A673 (cell line): ENCODE results near the gene PM20D1. TPM values are rescaled to one million over a fixed set of nuclear protein-coding genes. Genes with fewer than 3 reads are reported as not detected.

Source experiments
- BruUV-seq: library from RNA; stranded (reverse); fragments of 400-500 nt; replicated peaks from 2 replicates; lab custom pipeline; 2021; lab: Mats Ljungman, UMichigan
- CTCF ChIA-PET: fragments of 300-600 bp; sonication (Branson Sonifier 250); formaldehyde crosslinking; loops from one replicate; lab custom pipeline; 2022; ENCODE audit warnings: antibody characterized with exemption; lab: Charles Lee
- POLR2A ChIA-PET: fragments of 300-600 bp; sonication (Branson Sonifier 250); formaldehyde crosslinking; loops from one replicate; lab custom pipeline; 2022; ENCODE audit warnings: antibody characterized with exemption; ENCODE audit not compliant: low non-redundant PET; lab: Charles Lee
- DNase-seq: peaks from one replicate; pipeline ENCODE4 v3.0.0-alpha.2; 2015; ENCODE audit warnings: low spot score
- H3K27ac ChIP-seq: fragments of 200-600 bp; sonication (generic); 2 replicates; pipeline ENCODE4 v1.5.1; 2016; ENCODE audit warnings: mixed run types, low read depth, mild to moderate bottlenecking, mixed read lengths, antibody characterized with exemption, low read length; ENCODE audit not compliant: poor library complexity, severe bottlenecking
- H3K27me3 ChIP-seq: fragments of 200-600 bp; sonication (generic); replicated peaks from 2 replicates; pipeline ENCODE4 v1.6.1; 2017; ENCODE audit warnings: mixed run types, low read depth, mild to moderate bottlenecking, mixed read lengths, antibody characterized with exemption, low read length; ENCODE audit not compliant: insufficient read depth, poor library complexity
- H3K36me3 ChIP-seq: fragments of 200-600 bp; sonication (generic); 2 replicates; pipeline ENCODE4 v1.6.1; 2016; ENCODE audit warnings: mixed run types, mild to moderate bottlenecking, mixed read lengths, antibody characterized with exemption, low read length; ENCODE audit not compliant: insufficient read depth, poor library complexity, severe bottlenecking
- H3K4me1 ChIP-seq: fragments of 200-600 bp; sonication (generic); 2 replicates; pipeline ENCODE4 v1.6.1; 2017; ENCODE audit warnings: mixed run types, mild to moderate bottlenecking, mixed read lengths, antibody characterized with exemption, low read length; ENCODE audit not compliant: insufficient read depth, poor library complexity, severe bottlenecking
- H3K4me3 ChIP-seq: fragments of 200-600 bp; sonication (generic); 2 replicates; pipeline ENCODE4 v1.5.1; 2016; ENCODE audit warnings: low read depth, mixed run types, mild to moderate bottlenecking, mixed read lengths, low read length; ENCODE audit not compliant: poor library complexity, severe bottlenecking
- H3K9me3 ChIP-seq: fragments of 200-600 bp; sonication (generic); 2 replicates; pipeline ENCODE4 v1.6.1; 2016; ENCODE audit warnings: mixed run types, low read depth, mild to moderate bottlenecking, mixed read lengths, antibody characterized with exemption, low read length; ENCODE audit not compliant: poor library complexity, severe bottlenecking
- EZH2 ChIP-seq: fragments of 200-600 bp; sonication (generic); IDR thresholded peaks from 2 replicates; pipeline ENCODE4 v1.6.1; 2017; ENCODE audit warnings: borderline replicate concordance, low read depth, mild to moderate bottlenecking, mixed read lengths, antibody characterized with exemption, low read length; ENCODE audit not compliant: poor library complexity, severe bottlenecking
- intact Hi-C: fragments of 100-400 bp; cut with micrococcal nuclease; formaldehyde crosslinking; loops from one replicate; pipeline ENCODE4 v1.10.0; 2022; ENCODE audit not compliant: unreplicated experiment
- total RNA-seq: library from RNA; stranded (reverse); gene quantifications from 2 replicates; pipeline ENCODE4 v1.2.3, GENCODE V29; 2021
- TF ChIP-seq, protein P1 (sequence below): fragments of 300-800, 200-600 bp; sonication (generic); conservative IDR thresholded peaks from 2 replicates; pipeline ENCODE4 v1.5.1; 2017; ENCODE audit warnings: low read depth, mild to moderate bottlenecking, antibody characterized with exemption, low read length, moderate library complexity, mixed read lengths

The PM20D1 gene
- total RNA-seq, 1 experiment from 2014 or later: not detected

DNA sequence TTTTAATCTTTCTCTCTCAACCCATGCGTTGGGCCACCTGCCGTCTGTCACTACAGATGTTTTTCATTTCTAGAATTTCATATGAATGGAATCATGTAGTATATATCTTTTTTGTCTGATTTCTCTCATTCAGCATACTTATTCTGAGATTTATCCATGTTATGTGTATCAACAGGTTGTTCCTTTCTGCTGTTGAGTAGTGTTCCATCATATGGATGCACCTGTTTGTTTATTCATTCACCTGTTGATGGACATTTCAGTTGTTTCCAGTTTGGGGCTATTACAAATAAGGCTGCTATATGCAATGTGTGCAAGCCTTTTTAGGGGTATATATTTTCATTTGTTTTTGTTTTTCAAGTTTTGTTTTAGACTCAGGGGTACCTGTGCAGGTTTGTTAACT, 27.5 kb downstream of the PM20D1 start:
- no peaks in the 10 kb centered on the region for H3K4me1 ChIP-seq
- no peaks in the 10 kb centered on the region for H3K9me3 ChIP-seq
- TF ChIP-seq EZH2: no peak
- TF ChIP-seq, protein P1, sequence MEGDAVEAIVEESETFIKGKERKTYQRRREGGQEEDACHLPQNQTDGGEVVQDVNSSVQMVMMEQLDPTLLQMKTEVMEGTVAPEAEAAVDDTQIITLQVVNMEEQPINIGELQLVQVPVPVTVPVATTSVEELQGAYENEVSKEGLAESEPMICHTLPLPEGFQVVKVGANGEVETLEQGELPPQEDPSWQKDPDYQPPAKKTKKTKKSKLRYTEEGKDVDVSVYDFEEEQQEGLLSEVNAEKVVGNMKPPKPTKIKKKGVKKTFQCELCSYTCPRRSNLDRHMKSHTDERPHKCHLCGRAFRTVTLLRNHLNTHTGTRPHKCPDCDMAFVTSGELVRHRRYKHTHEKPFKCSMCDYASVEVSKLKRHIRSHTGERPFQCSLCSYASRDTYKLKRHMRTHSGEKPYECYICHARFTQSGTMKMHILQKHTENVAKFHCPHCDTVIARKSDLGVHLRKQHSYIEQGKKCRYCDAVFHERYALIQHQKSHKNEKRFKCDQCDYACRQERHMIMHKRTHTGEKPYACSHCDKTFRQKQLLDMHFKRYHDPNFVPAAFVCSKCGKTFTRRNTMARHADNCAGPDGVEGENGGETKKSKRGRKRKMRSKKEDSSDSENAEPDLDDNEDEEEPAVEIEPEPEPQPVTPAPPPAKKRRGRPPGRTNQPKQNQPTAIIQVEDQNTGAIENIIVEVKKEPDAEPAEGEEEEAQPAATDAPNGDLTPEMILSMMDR: no peak
- CTCF ChIA-PET: no interaction called here
- intact Hi-C loops: no loop called here
- BruUV-seq: no TSS peak
- peaks cover 29% of the 10 kb centered on the region for H3K27me3 ChIP-seq
- H3K27ac ChIP-seq: no peak overlapping the region
- POLR2A ChIA-PET: no interaction called here
- no peaks in the 10 kb centered on the region for H3K36me3 ChIP-seq
- H3K4me3 ChIP-seq: no peak overlapping the region
- DNase-seq: no peak

DNA sequence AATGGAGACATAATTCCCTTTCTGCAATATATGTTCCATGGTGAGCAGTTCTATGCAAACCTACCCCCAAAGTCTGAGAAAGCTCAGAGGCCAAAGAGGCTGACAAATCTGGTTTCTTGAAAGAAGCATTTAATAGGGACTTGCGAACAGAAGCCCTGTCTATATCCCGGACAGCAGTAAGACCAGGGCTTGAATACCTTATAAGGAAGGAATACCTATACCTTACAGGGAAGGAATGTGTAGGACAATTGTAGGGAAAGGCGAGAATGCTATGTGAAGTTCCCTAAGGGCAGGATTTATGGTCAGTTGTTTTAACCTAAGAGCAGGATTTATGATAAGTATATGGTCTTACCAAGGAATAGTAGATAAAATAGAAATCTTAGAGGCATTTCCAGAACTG, 31.9 kb downstream of the PM20D1 start:
- no TSS peak for BruUV-seq

DNA sequence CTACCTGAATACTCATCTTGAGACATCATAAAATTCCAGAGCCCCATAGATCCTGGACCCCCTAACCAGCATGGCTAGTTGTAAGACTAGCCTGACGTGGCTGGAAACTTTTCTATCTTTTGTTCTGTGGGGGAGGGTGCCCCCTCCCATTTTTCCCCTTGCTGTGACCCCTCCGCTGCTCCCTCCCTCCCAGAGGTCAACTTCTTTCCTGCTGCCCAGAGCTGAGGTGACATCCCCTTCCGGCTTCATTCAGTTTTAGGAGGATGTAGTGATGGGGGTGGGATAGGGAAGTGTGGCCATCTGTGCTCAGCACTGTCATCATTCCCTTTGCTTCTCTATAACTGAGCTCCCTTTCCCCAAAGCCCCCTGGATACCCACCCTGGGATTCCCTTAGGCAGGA, 32.6 kb downstream of the PM20D1 start:
- intact Hi-C loops: no loop called here
- TF ChIP-seq, protein P1: no peak
- TF ChIP-seq EZH2: no peak
- BruUV-seq: no TSS peak
- ChIA-PET CTCF (no interaction called here), POLR2A (no interaction called here)
- no peak overlapping the region for H3K4me3 ChIP-seq
- no peaks in the 10 kb centered on the region for H3K4me1 ChIP-seq
- H3K27ac ChIP-seq: no peak overlapping the region
- H3K27me3 ChIP-seq: peaks cover 20% of the 10 kb centered on the region
- H3K36me3 ChIP-seq: no peaks in the 10 kb centered on the region
- H3K9me3 ChIP-seq: no peaks in the 10 kb centered on the region
- no peak for DNase-seq

More for the DNA sequence above, 31.9 kb downstream of the PM20D1 start:
- ChIA-PET POLR2A (no interaction called here), CTCF (no interaction called here)
- TF ChIP-seq EZH2: no peak
- TF ChIP-seq, protein P1: no peak
- no peaks in the 10 kb centered on the region for H3K36me3 ChIP-seq
- peaks cover 20% of the 10 kb centered on the region for H3K27me3 ChIP-seq
- H3K9me3 ChIP-seq: no peaks in the 10 kb centered on the region
- no peak overlapping the region for H3K4me3 ChIP-seq
- no peak for DNase-seq
- intact Hi-C loops: no loop called here
- H3K27ac ChIP-seq: no peak overlapping the region
- no peaks in the 10 kb centered on the region for H3K4me1 ChIP-seq
